HPDE6-E6E7 (cell line): ENCODE measurements around the gene KLHDC7B.
A peak's percentile ranks its signal among the peaks of the same experiment; 100 is the strongest.

Source experiments
- DNase-seq: peaks from one replicate; pipeline ENCODE4 v3.0.0; 2011; ENCODE audit warnings: missing footprints; ENCODE audit errors: extremely low spot score

KLHDC7B gene

GRCh38 chr22:50573491-50574382 is 28.0 kb downstream of the KLHDC7B start:
- DNase-seq = no peak

- DNase-seq = no peak
Measured at GRCh38 chr22:50574383-50574755, 28.7 kb downstream of the KLHDC7B start.

- no peak for DNase-seq
Measured at GRCh38 chr22:50575426-50575941, 29.8 kb downstream of the KLHDC7B start.

- no peak for DNase-seq
Measured at GRCh38 chr22:50576070-50576469, 30.4 kb downstream of the KLHDC7B start.

GRCh38 chr22:50576806-50577696 is 31.4 kb downstream of the KLHDC7B start:
- DNase-seq = no peak

GRCh38 chr22:50577697-50577986 is 31.9 kb downstream of the KLHDC7B start:
- DNase-seq = no peak

GRCh38 chr22:50577987-50578775 is 32.5 kb downstream of the KLHDC7B start, which contains the start of gene CPT1B:
Gene CPT1B, minus strand, starts transcription at chr22:50578427. Its CDS starts 512 bp downstream, at chr22:50577915.
- DNase-seq = no peak

GRCh38 chr22:50578776-50579310 is 33.1 kb downstream of the KLHDC7B start:
- DNase-seq = no peak

GRCh38 chr22:50579752-50580151 is 34.1 kb downstream of the KLHDC7B start:
- no peak for DNase-seq

GRCh38 chr22:50581031-50581949 is 35.6 kb downstream of the KLHDC7B start:
- DNase-seq = no peak

- no peak for DNase-seq
Measured at GRCh38 chr22:50581950-50582492, 36.3 kb downstream of the KLHDC7B start.

- DNase-seq = peak; percentile 98
Measured at GRCh38 chr22:50582493-50583293, 37.0 kb downstream of the KLHDC7B start, which contains the start of gene CHKB. Gene CHKB, minus strand, starts transcription at chr22:50582849. Its CDS starts 68 bp downstream, at chr22:50582781.

GRCh38 chr22:50583294-50583861 is 37.7 kb downstream of the KLHDC7B start:
- no peak for DNase-seq

- no peak for DNase-seq
Measured at GRCh38 chr22:50584106-50585096, 38.7 kb downstream of the KLHDC7B start.

GRCh38 chr22:50585238-50585637 is 39.5 kb downstream of the KLHDC7B start:
- DNase-seq = no peak

- no peak for DNase-seq
Measured at GRCh38 chr22:50585781-50586180, 40.1 kb downstream of the KLHDC7B start.

GRCh38 chr22:50586416-50586815 is 40.7 kb downstream of the KLHDC7B start:
- DNase-seq = no peak
